Panc1 (cell line): Measurements from ENCODE around the gene LSM12. TPM values are rescaled to one million over a fixed set of nuclear protein-coding genes. Genes with fewer than 3 reads are reported as not detected.
A peak's percentile ranks its signal among the peaks of the same experiment; 100 is the strongest.

Experiments used
- ATAC-seq: fragments of 200-7000 bp; cut with Tn5 transposase; 2 replicates; pipeline ENCODE4 v1.9.1; 2020; ENCODE audit warnings: mild to moderate bottlenecking, moderate library complexity
- BruUV-seq: library from RNA; stranded (reverse); fragments of 400-500 nt; replicated peaks from 2 replicates; lab custom pipeline; 2021; lab: Mats Ljungman, UMichigan
- CTCF ChIA-PET: fragments of 300-600 bp; sonication (Branson Sonifier 250); formaldehyde crosslinking; loops from one replicate; lab custom pipeline; 2022; ENCODE audit warnings: antibody characterized with exemption; lab: Charles Lee
- POLR2A ChIA-PET: fragments of 300-600 bp; sonication (Branson Sonifier 250); formaldehyde crosslinking; loops from one replicate; lab custom pipeline; 2022; ENCODE audit warnings: antibody characterized with exemption; lab: Charles Lee
- DNase-seq: peaks from one replicate; pipeline ENCODE4 v3.0.0-alpha.2; 2010; ENCODE audit warnings: low read depth, low spot score
- H3K27ac ChIP-seq: 2 replicates; pipeline ENCODE4 v1.5.1; 2011; ENCODE audit warnings: mild to moderate bottlenecking, low read length, inconsistent platforms
- H3K27me3 ChIP-seq: fragments of 200-500 bp; sonication (Bioruptor generic); 2 replicates; pipeline ENCODE4 v1.6.0; 2014; ENCODE audit warnings: low read length, inconsistent platforms; ENCODE audit not compliant: control insufficient read depth, insufficient read depth
- H3K36me3 ChIP-seq: fragments of 200-500 bp; sonication (Bioruptor generic); 2 replicates; pipeline ENCODE4 v1.5.1; 2014; ENCODE audit warnings: inconsistent platforms, mild to moderate bottlenecking, low read length, moderate library complexity; ENCODE audit not compliant: control insufficient read depth, insufficient read depth
- H3K4me1 ChIP-seq: 2 replicates; pipeline ENCODE4 v1.5.1; 2011; ENCODE audit warnings: inconsistent platforms, mild to moderate bottlenecking, low read length, moderate library complexity; ENCODE audit not compliant: control insufficient read depth, insufficient read depth
- H3K4me3 ChIP-seq, 2 experiments: 2 replicates each; pipeline ENCODE4 v1.5.1; 2011 to 2012; ENCODE audit warnings: low read depth in 2 of 2, low read length in 2 of 2, mild to moderate bottlenecking in 2 of 2, inconsistent platforms in 1 of 2, moderate library complexity in 1 of 2
- H3K9me3 ChIP-seq: fragments of 200-500 bp; sonication (Bioruptor generic); 2 replicates; pipeline ENCODE4 v1.5.1; 2014; ENCODE audit warnings: low read depth, mild to moderate bottlenecking, inconsistent platforms, low read length, moderate library complexity; ENCODE audit not compliant: control insufficient read depth, insufficient read depth
- CTCF ChIP-seq: fragments of 450-650 bp; IDR thresholded peaks from 2 replicates; pipeline ENCODE4 v1.5.1; 2017; ENCODE audit warnings: mild to moderate bottlenecking
- POLR2AphosphoS5 ChIP-seq: IDR thresholded peaks from 2 replicates; pipeline ENCODE4 v1.6.1; 2012; ENCODE audit warnings: mild to moderate bottlenecking, low read depth, low read length, moderate library complexity
- REST ChIP-seq, 2 experiments: IDR thresholded peaks; 2 replicates each; pipeline ENCODE4 v1.6.1; 2011 to 2012; ENCODE audit warnings: low read depth in 2 of 2, control low read depth in 1 of 2, low read length in 1 of 2, mild to moderate bottlenecking in 1 of 2, moderate library complexity in 1 of 2; ENCODE audit not compliant: insufficient read depth in 1 of 2
- SIN3A ChIP-seq: IDR thresholded peaks from 2 replicates; pipeline ENCODE4 v1.6.1; 2012; ENCODE audit warnings: low read depth, mild to moderate bottlenecking, low read length, moderate library complexity, borderline replicate concordance; ENCODE audit not compliant: insufficient read depth
- in situ Hi-C: cut with HindIII; loops from 2 replicates; pipeline ENCODE4 v1.10.0; 2016; ENCODE audit warnings: low sequenced_read_pairs, low pct_unique_long_range_greater_than_20kb
- intact Hi-C: fragments of 100-400 bp; cut with micrococcal nuclease; formaldehyde crosslinking; loops from one replicate; pipeline ENCODE4 v1.10.0; 2022; ENCODE audit not compliant: unreplicated experiment
- total RNA-seq: library from RNA; stranded (reverse); gene quantifications from one replicate; pipeline ENCODE4 v1.2.1, GENCODE V29; 2021; ENCODE audit not compliant: unreplicated experiment

The LSM12 gene
- total RNA-seq, 1 experiment from 2014 or later, result 73.0 TPM

GRCh38 chr17:44087319-44087718 is 20.8 kb upstream of the LSM12 start:
- no peak for TF ChIP-seq SIN3A
- no peak for TF ChIP-seq POLR2AphosphoS5
- no peak for TF ChIP-seq CTCF
- no peak for TF ChIP-seq REST (IDR thresholded peaks at IDR 0.05; ENCODE audit: insufficient read depth in 1 of 2, low read depth in 2 of 2, low read length in 1 of 2)
- H3K9me3 ChIP-seq, result no peaks in the 10 kb centered on the region
- no peak overlapping the region for H3K4me3 ChIP-seq
- ChIA-PET CTCF (no interaction called here), POLR2A (interaction anchor here (0.6 kb wide), 1 partner anchor 21 kb away, joined by 4 read pairs; no protein-coding TSS in a partner anchor)
- H3K4me1 ChIP-seq, result peaks cover 4% of the 10 kb centered on the region; the same call in 1 of the 2 replicates
- no peaks in the 10 kb centered on the region for H3K36me3 ChIP-seq
- H3K27me3 ChIP-seq, result no peaks in the 10 kb centered on the region
- intact Hi-C loops, result no loop called here
- no TSS peak for BruUV-seq
- ATAC-seq, result no peak
- no peak overlapping the region for H3K27ac ChIP-seq
- in situ Hi-C loops, result no loop called here
- DNase-seq, result no peak

- DNase-seq (no peak), ATAC-seq (peak; percentile 66)
- Histone ChIP-seq H3K4me1 (peaks cover 4% of the 10 kb centered on the region; the same call in 1 of the 2 replicates), H3K27me3 (no peaks in the 10 kb centered on the region), H3K9me3 (no peaks in the 10 kb centered on the region), H3K27ac (no peak overlapping the region), H3K36me3 (no peaks in the 10 kb centered on the region), H3K4me3 (no peak overlapping the region)
- ChIA-PET POLR2A (no interaction called here), CTCF (no interaction called here)
- in situ Hi-C loops, result no loop called here
- BruUV-seq, result no TSS peak
- intact Hi-C loops, result no loop called here
- TF ChIP-seq CTCF, result no peak
Measured at GRCh38 chr17:44086364-44087311, 20.2 kb upstream of the LSM12 start.
